Endothelial cell of umbilical vein (primary cell): Measurements from ENCODE around the gene TTYH3. TPM values are rescaled to one million over a fixed set of nuclear protein-coding genes. Genes with fewer than 3 reads are reported as not detected.

Source experiments
- BruUV-seq: library from RNA; stranded (reverse); fragments of 400-500 nt; replicated peaks from 2 replicates; lab custom pipeline; 2021; lab: Mats Ljungman, UMichigan
- CTCF ChIA-PET: fragments of 300-600, 350-600 bp; sonication (Branson Sonifier 250); formaldehyde crosslinking; loops from one replicate; lab custom pipeline; 2021; ENCODE audit warnings: antibody characterized with exemption, inconsistent platforms; lab: Charles Lee
- POLR2A ChIA-PET: fragments of 300-600, 350-600 bp; sonication (Branson Sonifier 250); formaldehyde crosslinking; loops from one replicate; lab custom pipeline; 2021; ENCODE audit warnings: antibody characterized with exemption, inconsistent platforms; lab: Charles Lee
- DNase-seq: peaks from one replicate; pipeline ENCODE4 v3.0.0-alpha.2; 2011; ENCODE audit warnings: low read depth, low spot score
- FAIRE-seq: peaks from 2 replicates; lab custom pipeline; 2011; peaks lifted over from hg19 to GRCh38; lab: Jason Lieb, UNC
- H2AFZ ChIP-seq: 2 replicates; pipeline ENCODE4 v1.6.0; 2012; ENCODE audit warnings: low read depth, low read length, control low read depth, inconsistent platforms
- H3K27ac ChIP-seq: 2 replicates; pipeline ENCODE4 v1.5.1; 2011; ENCODE audit warnings: low read depth, mild to moderate bottlenecking, control low read depth, low read length, moderate library complexity; ENCODE audit not compliant: insufficient read depth
- H3K27me3 ChIP-seq, 2 experiments: 2 replicates each; pipeline versions ENCODE4 v1.6.0 to v1.6.1; 2011; ENCODE audit warnings: low read length in 2 of 2, mixed read lengths in 1 of 2; ENCODE audit not compliant: control insufficient read depth in 2 of 2, insufficient read depth in 2 of 2
- H3K36me3 ChIP-seq, 2 experiments: 2 replicates in 1 of 2; 3 replicates in 1 of 2; pipeline ENCODE4 v1.5.1; 2011; ENCODE audit warnings: low read length in 2 of 2, mild to moderate bottlenecking in 1 of 2, moderate library complexity in 1 of 2; ENCODE audit not compliant: control insufficient read depth in 2 of 2, insufficient read depth in 2 of 2; ENCODE audit errors: extremely low read depth in 1 of 2
- H3K4me1 ChIP-seq: 3 replicates; pipeline ENCODE4 v1.5.1; 2011; ENCODE audit warnings: mild to moderate bottlenecking, low read length; ENCODE audit not compliant: control insufficient read depth, insufficient read depth; ENCODE audit errors: extremely low read depth
- H3K4me2 ChIP-seq: 2 replicates; pipeline ENCODE4 v1.6.1; 2011; ENCODE audit warnings: low read length, control low read depth, mixed read lengths; ENCODE audit not compliant: insufficient read depth
- H3K4me3 ChIP-seq, 3 experiments: fragments of 200-600 bp in 1 of 3; sonication (generic), shearing (Covaris generic) in 1 of 3; replicated peaks in 1 of 3; 2 replicates each; pipeline ENCODE4 v1.5.1; 2011 to 2016; ENCODE audit warnings: control low read depth in 3 of 3, low read length in 3 of 3, mild to moderate bottlenecking in 2 of 3, inconsistent platforms in 1 of 3, low read depth in 1 of 3, moderate library complexity in 1 of 3; ENCODE audit not compliant: insufficient read depth in 1 of 3
- H3K79me2 ChIP-seq: 2 replicates; pipeline ENCODE4 v1.6.0; 2012; ENCODE audit warnings: low read length, inconsistent platforms; ENCODE audit not compliant: control insufficient read depth, insufficient read depth
- H3K9ac ChIP-seq: replicated peaks from 2 replicates; pipeline ENCODE3; 2011; ENCODE audit warnings: low read length, control low read depth; ENCODE audit not compliant: insufficient read depth; ENCODE audit errors: extremely low read depth
- H3K9me1 ChIP-seq: replicated peaks from 3 replicates; pipeline ENCODE4 v1.6.0; 2011; ENCODE audit warnings: mild to moderate bottlenecking, low read length; ENCODE audit not compliant: control insufficient read depth, insufficient read depth; ENCODE audit errors: extremely low read depth
- H3K9me3 ChIP-seq: replicated peaks from 2 replicates; pipeline ENCODE4 v1.5.1; 2012; ENCODE audit warnings: low read length, inconsistent platforms; ENCODE audit not compliant: control insufficient read depth, insufficient read depth
- H4K20me1 ChIP-seq: replicated peaks from 2 replicates; pipeline ENCODE3; 2011; ENCODE audit warnings: mild to moderate bottlenecking, low read length; ENCODE audit not compliant: control insufficient read depth, insufficient read depth; ENCODE audit errors: extremely low read depth
- EZH2 ChIP-seq: IDR thresholded peaks from 2 replicates; pipeline ENCODE4 v1.6.1; 2012; ENCODE audit warnings: borderline replicate concordance, low read depth, mild to moderate bottlenecking, moderate library complexity, low read length, inconsistent platforms; ENCODE audit not compliant: severe bottlenecking
- FOS ChIP-seq: IDR thresholded peaks from 2 replicates; pipeline ENCODE4 v1.6.1; 2011; ENCODE audit warnings: mild to moderate bottlenecking, low read length, moderate library complexity, borderline replicate concordance; ENCODE audit not compliant: insufficient read depth
- GATA2 ChIP-seq: IDR thresholded peaks from 2 replicates; pipeline ENCODE4 v1.7.0; 2011; ENCODE audit warnings: low read depth, mild to moderate bottlenecking, moderate library complexity, mixed read lengths, low read length; ENCODE audit not compliant: insufficient read length, insufficient read depth
- JUN ChIP-seq: IDR thresholded peaks from 2 replicates; pipeline ENCODE4 v1.6.1; 2011; ENCODE audit warnings: borderline replicate concordance, low read depth; ENCODE audit not compliant: insufficient read length, insufficient read depth
- MYC ChIP-seq: IDR thresholded peaks from one replicate; pipeline ENCODE4 v1.6.1; 2011; ENCODE audit warnings: mild to moderate bottlenecking, low read depth, low read length
- POLR2A ChIP-seq: IDR thresholded peaks from 2 replicates; pipeline ENCODE4 v1.6.1; 2012; ENCODE audit warnings: low read depth, mild to moderate bottlenecking, control low read depth, low read length
- POLR2AphosphoS5 ChIP-seq: IDR thresholded peaks from 2 replicates; pipeline ENCODE4 v1.6.1; 2012; ENCODE audit warnings: low read depth, mild to moderate bottlenecking, control low read depth, low read length, moderate library complexity; ENCODE audit not compliant: insufficient read depth
- dilution Hi-C: fragments of 300-500 bp; cut with MboI; formaldehyde crosslinking; loops from one replicate; pipeline ENCODE4 v1.15.0; 2019; ENCODE audit warnings: low sequenced_read_pairs; ENCODE audit not compliant: extremely low pct_ligation_motif_present
- intact Hi-C: fragments of 100-400 bp; cut with micrococcal nuclease; formaldehyde crosslinking; loops from one replicate; pipeline ENCODE4 v1.10.0; 2022
- polyA plus RNA-seq, 4 experiments: library from polyadenylated mRNA; depleted of rRNA in 3 of 4; stranded (reverse) in 3 of 4; unstranded in 1 of 4; fragments of >200 nt; gene quantifications; 2 replicates each; pipeline versions ENCODE4 v1.2.1 to v1.2.3, GENCODE V29; 2011 to 2012; ENCODE audit warnings: missing spikeins in 1 of 4
- total RNA-seq: library from RNA; stranded (reverse); gene quantifications from 2 replicates; pipeline ENCODE4 v1.2.3, GENCODE V29; 2021
- TF ChIP-seq, protein P1 (sequence below): IDR thresholded peaks from 2 replicates; pipeline ENCODE4 v1.6.1; 2011; ENCODE audit not compliant: insufficient read depth, insufficient read length
- TF ChIP-seq, protein P2 (sequence below), 2 donors: IDR thresholded peaks; 1 replicate in 1 of 2; 2 replicates in 1 of 2; pipeline ENCODE4 v1.5.1; 2011; ENCODE audit warnings: low read length in 2 of 2, mild to moderate bottlenecking in 2 of 2, moderate library complexity in 2 of 2, control low read depth in 1 of 2, inconsistent platforms in 1 of 2, low read depth in 1 of 2; ENCODE audit not compliant: insufficient read depth in 1 of 2; ENCODE audit errors: extremely low read depth in 1 of 2

TTYH3 gene
- total and polyA plus RNA-seq, 2 donors (not counting 3 experiments of a cell fraction or from before 2014, with no cell fraction given) = 143 to 280 TPM

DNA sequence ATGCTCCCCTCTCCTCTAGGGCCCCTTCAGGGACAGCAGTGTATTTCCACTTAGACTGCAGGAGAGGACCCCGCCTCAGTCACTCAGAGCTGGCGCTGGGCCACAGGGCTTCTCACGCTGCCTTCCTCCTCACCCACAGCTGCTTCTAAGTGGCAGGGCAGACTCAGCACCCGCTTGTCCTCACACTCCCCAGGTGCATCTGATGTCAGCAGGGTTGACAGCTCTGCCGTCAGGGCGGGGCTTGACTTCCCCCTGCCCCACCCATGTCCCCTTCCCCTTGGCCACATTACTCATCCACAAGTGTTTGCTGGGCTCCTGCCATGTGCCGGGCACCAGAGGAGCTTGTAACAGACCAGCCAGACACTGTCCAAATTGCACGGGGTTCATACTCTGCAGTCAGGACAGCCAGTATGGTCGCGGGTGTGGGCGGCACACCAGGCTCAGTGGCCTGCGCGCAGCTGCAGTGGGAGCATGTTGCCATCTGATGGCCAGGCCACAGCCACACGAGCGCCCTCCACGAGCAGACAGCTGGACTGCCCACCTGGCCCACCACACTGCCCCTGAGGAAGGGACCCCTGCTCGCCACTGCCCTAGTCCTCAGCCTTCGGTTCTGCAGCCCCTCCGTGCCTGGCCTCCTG lies 29.3 kb upstream of the TTYH3 start:
- FAIRE-seq = no peak
- CTCF ChIA-PET = interaction anchor here (1.2 to 1.5 kb wide), 2 partner anchors 79 to 124 kb away, joined by 3 read pairs; no protein-coding TSS in a partner anchor
- no peak for DNase-seq
- TF ChIP-seq, protein P1, sequence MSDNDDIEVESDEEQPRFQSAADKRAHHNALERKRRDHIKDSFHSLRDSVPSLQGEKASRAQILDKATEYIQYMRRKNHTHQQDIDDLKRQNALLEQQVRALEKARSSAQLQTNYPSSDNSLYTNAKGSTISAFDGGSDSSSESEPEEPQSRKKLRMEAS = no peak
- no peak overlapping the region for H3K27ac ChIP-seq
- no peaks in the 10 kb centered on the region for H3K79me2 ChIP-seq
- H2AFZ ChIP-seq = no peak overlapping the region
- no peaks in the 10 kb centered on the region for H3K9me1 ChIP-seq
- H3K36me3 ChIP-seq = peaks cover 0 to 7% of the 10 kb centered on the region in 2 experiments
- BruUV-seq = no TSS peak
- POLR2A ChIA-PET = no interaction called here
- no peaks in the 10 kb centered on the region for H4K20me1 ChIP-seq
- dilution Hi-C loops (no loop called here), intact Hi-C loops (no loop called here)
- H3K9ac ChIP-seq = no peak overlapping the region
- no peaks in the 10 kb centered on the region for H3K27me3 ChIP-seq
- H3K4me3 ChIP-seq = no peak overlapping the region
- H3K4me2 ChIP-seq = no peak overlapping the region
- peaks cover 10% of the 10 kb centered on the region for H3K4me1 ChIP-seq
- no peaks in the 10 kb centered on the region for H3K9me3 ChIP-seq

DNA sequence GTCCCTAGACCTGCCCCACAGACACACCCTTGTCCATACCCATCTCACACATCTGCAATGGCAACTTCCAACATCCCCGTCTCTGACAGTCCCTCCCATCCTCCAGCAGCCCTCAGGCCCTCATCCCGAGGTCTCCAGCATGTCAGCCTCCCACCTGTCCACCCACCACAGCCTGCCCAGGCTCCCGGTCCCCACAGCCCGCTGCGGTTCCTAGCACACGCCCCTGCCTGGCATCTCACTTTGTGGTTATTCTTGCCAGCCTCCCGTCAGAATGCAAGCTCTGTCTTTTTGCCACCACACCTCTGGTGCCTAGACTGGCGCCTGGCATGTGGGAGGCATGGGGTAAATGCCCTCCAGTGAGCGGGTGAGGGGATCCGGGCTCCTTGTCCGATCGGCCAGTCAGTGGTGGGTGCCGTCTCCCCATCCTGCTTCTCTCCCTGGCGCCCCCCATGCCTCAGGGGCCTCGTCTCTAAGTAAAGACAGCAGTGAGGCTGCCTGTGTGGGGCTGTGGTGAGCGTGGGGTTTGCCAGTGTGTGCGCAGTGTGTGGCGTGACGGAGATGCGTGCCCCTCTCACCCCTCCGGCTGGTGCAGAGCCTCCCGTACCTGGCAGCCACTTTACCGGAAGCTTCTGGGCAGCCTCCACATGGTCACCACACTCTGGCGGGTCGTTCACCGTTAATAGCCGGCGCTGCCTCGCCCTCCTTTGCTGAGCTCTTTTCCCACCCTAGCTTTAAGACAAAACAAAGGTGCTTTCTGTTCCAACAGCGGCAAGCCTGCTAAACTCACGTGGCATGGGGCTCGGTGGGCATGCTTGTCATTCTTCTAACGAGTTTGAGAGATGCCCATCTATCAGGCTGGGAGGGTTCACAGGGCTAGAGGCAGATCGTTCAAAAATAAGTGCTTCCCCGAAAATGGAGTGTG lies 28.5 kb upstream of the TTYH3 start:
- H2AFZ ChIP-seq = no peak overlapping the region
- BruUV-seq = no TSS peak
- ChIA-PET CTCF (interaction anchor here (1.2 to 1.5 kb wide), 2 partner anchors 78 to 125 kb away, joined by 3 read pairs; no protein-coding TSS in a partner anchor), POLR2A (no interaction called here)
- peaks cover 13% of the 10 kb centered on the region for H3K4me1 ChIP-seq
- FAIRE-seq (no peak), DNase-seq (no peak)
- H3K4me3 ChIP-seq = no peak overlapping the region
- no peak overlapping the region for H3K9ac ChIP-seq
- no peaks in the 10 kb centered on the region for H3K9me1 ChIP-seq
- no peaks in the 10 kb centered on the region for H4K20me1 ChIP-seq
- dilution Hi-C loops = no loop called here
- peaks cover 0 to 5% of the 10 kb centered on the region in 2 experiments for H3K36me3 ChIP-seq
- no peaks in the 10 kb centered on the region for H3K27me3 ChIP-seq
- H3K27ac ChIP-seq = no peak overlapping the region
- TF ChIP-seq FOS (no peak), POLR2A (no peak), EZH2 (no peak), JUN (no peak), MYC (no peak), GATA2 (no peak), POLR2AphosphoS5 (no peak)
- TF ChIP-seq, protein P2, sequence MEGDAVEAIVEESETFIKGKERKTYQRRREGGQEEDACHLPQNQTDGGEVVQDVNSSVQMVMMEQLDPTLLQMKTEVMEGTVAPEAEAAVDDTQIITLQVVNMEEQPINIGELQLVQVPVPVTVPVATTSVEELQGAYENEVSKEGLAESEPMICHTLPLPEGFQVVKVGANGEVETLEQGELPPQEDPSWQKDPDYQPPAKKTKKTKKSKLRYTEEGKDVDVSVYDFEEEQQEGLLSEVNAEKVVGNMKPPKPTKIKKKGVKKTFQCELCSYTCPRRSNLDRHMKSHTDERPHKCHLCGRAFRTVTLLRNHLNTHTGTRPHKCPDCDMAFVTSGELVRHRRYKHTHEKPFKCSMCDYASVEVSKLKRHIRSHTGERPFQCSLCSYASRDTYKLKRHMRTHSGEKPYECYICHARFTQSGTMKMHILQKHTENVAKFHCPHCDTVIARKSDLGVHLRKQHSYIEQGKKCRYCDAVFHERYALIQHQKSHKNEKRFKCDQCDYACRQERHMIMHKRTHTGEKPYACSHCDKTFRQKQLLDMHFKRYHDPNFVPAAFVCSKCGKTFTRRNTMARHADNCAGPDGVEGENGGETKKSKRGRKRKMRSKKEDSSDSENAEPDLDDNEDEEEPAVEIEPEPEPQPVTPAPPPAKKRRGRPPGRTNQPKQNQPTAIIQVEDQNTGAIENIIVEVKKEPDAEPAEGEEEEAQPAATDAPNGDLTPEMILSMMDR (IDR thresholded peaks at IDR 0.05; ENCODE audit: extremely low read depth in 1 of 2, insufficient read depth in 1 of 2, low read depth in 1 of 2, low read length in 2 of 2) = no peak
- TF ChIP-seq, protein P1 = no peak
- intact Hi-C loops = no loop called here
- no peak overlapping the region for H3K4me2 ChIP-seq
- no peaks in the 10 kb centered on the region for H3K9me3 ChIP-seq
- H3K79me2 ChIP-seq = no peaks in the 10 kb centered on the region
